ENCODE data around the gene PLEKHA3.

PLEKHA3 gene

GRCh38 chr2:178542569-178542968 lies 62.3 kb downstream of the PLEKHA3 start:
- Histone ChIP-seq H3K27me3 (no peaks in the 10 kb centered on the region), H3K9me3 (no peaks in the 10 kb centered on the region), H3K36me3 (no peaks in the 10 kb centered on the region), H3K4me1 (no peaks in the 10 kb centered on the region), H3K4me3 (ENCODE audit: low read depth, low read length) (no peak overlapping the region)
- TF ChIP-seq CTCF (IDR thresholded peaks at IDR 0.05; ENCODE audit: low read depth, low read length) = no peak
- no peak for DNase-seq

GRCh38 chr2:178550352-178550751 lies 70.1 kb downstream of the PLEKHA3 start:
- Histone ChIP-seq H3K27me3 (no peaks in the 10 kb centered on the region), H3K36me3 (no peaks in the 10 kb centered on the region), H3K4me1 (no peaks in the 10 kb centered on the region), H3K4me3 (ENCODE audit: low read depth, low read length) (no peak overlapping the region), H3K9me3 (no peaks in the 10 kb centered on the region)
- no peak for TF ChIP-seq CTCF (IDR thresholded peaks at IDR 0.05; ENCODE audit: low read depth, low read length)
- DNase-seq = no peak

GRCh38 chr2:178553047-178553446 lies 72.8 kb downstream of the PLEKHA3 start:
- Histone ChIP-seq H3K36me3 (no peaks in the 10 kb centered on the region), H3K4me1 (no peaks in the 10 kb centered on the region), H3K4me3 (ENCODE audit: low read depth, low read length) (no peak overlapping the region), H3K9me3 (no peaks in the 10 kb centered on the region), H3K27me3 (no peaks in the 10 kb centered on the region)
- no peak for DNase-seq
- TF ChIP-seq CTCF (IDR thresholded peaks at IDR 0.05; ENCODE audit: low read depth, low read length) = no peak
